Measurements from ENCODE around the gene OR2T27. TPM values are rescaled to one million over a fixed set of nuclear protein-coding genes. Genes with fewer than 3 reads are reported as not detected.
A peak's percentile ranks its signal among the peaks of the same experiment; 100 is the strongest.

The OR2T27 gene
- total RNA-seq, 3 donors from 2014 or later: not detected

- Histone ChIP-seq H3K4me3 (no peak overlapping the region), H3K9me3 (no peaks in the 10 kb centered on the region), H3K4me1 (ENCODE audit: low read depth) (no peaks in the 10 kb centered on the region), H3K36me3 (ENCODE audit: low read depth) (no peaks in the 10 kb centered on the region)
- no peak for ATAC-seq
- DNase-seq: no peak
- no peak for TF ChIP-seq CTCF (IDR thresholded peaks at IDR 0.05)
- intact Hi-C loops (cut with DNase I, micrococcal nuclease): no loop called here
Measured at GRCh38 chr1:248625166-248625565, 30.2 kb downstream of the OR2T27 start.

GRCh38 chr1:248622570-248623001, 32.7 kb downstream of the OR2T27 start:
- no peak for DNase-seq
- no peak for TF ChIP-seq CTCF (IDR thresholded peaks at IDR 0.05)
- intact Hi-C loops (cut with DNase I, micrococcal nuclease): no loop called here

GRCh38 chr1:248621770-248622169, 33.6 kb downstream of the OR2T27 start:
- H3K9me3 ChIP-seq: no peaks in the 10 kb centered on the region
- no peak for TF ChIP-seq CTCF (IDR thresholded peaks at IDR 0.05)
- no peaks in the 10 kb centered on the region for H3K4me1 ChIP-seq (ENCODE audit: low read depth)
- ATAC-seq (no peak), DNase-seq (no peak)
- H3K36me3 ChIP-seq (ENCODE audit: low read depth): no peaks in the 10 kb centered on the region
- no peak overlapping the region for H3K4me3 ChIP-seq
- intact Hi-C loops (cut with DNase I, micrococcal nuclease): no loop called here

More at GRCh38 chr1:248622570-248623001, 32.7 kb downstream of the OR2T27 start:
- H3K4me1 ChIP-seq (ENCODE audit: low read depth): no peaks in the 10 kb centered on the region
- H3K9me3 ChIP-seq: no peaks in the 10 kb centered on the region
- H3K4me3 ChIP-seq: no peak overlapping the region
- peak; percentile 90 for ATAC-seq
- no peaks in the 10 kb centered on the region for H3K36me3 ChIP-seq (ENCODE audit: low read depth)

GRCh38 chr1:248618878-248619277, 36.5 kb downstream of the OR2T27 start:
- peak; percentile 44 for TF ChIP-seq CTCF (IDR thresholded peaks at IDR 0.05)
- DNase-seq (peak in 2 of 3 donors; percentile 71 to 89), ATAC-seq (peak; percentile 64)
- H3K36me3 ChIP-seq (ENCODE audit: low read depth): no peaks in the 10 kb centered on the region
- intact Hi-C loops (cut with DNase I, micrococcal nuclease): no loop called here
- H3K4me3 ChIP-seq: no peak overlapping the region
- H3K9me3 ChIP-seq: no peaks in the 10 kb centered on the region
- H3K4me1 ChIP-seq (ENCODE audit: low read depth): no peaks in the 10 kb centered on the region

- intact Hi-C loops (cut with DNase I, micrococcal nuclease): no loop called here
- no peaks in the 10 kb centered on the region for H3K4me1 ChIP-seq (ENCODE audit: low read depth)
- H3K9me3 ChIP-seq: no peaks in the 10 kb centered on the region
- no peaks in the 10 kb centered on the region for H3K36me3 ChIP-seq (ENCODE audit: low read depth)
- TF ChIP-seq CTCF (IDR thresholded peaks at IDR 0.05): no peak
- DNase-seq (no peak), ATAC-seq (no peak)
- H3K4me3 ChIP-seq: no peak overlapping the region
Measured at GRCh38 chr1:248618119-248618518, 37.2 kb downstream of the OR2T27 start.

GRCh38 chr1:248613742-248614141, 41.6 kb downstream of the OR2T27 start:
- no peaks in the 10 kb centered on the region for H3K4me1 ChIP-seq (ENCODE audit: low read depth)
- TF ChIP-seq CTCF (IDR thresholded peaks at IDR 0.05): no peak
- DNase-seq: no peak
- intact Hi-C loops (cut with DNase I, micrococcal nuclease): no loop called here
- H3K4me3 ChIP-seq: no peak overlapping the region
- no peaks in the 10 kb centered on the region for H3K36me3 ChIP-seq (ENCODE audit: low read depth)
- no peak for ATAC-seq
- H3K9me3 ChIP-seq: no peaks in the 10 kb centered on the region

All from mucosa of descending colon (tissue), 3 donors.